ENCODE data around the gene SDF4. TPM values are rescaled to one million over a fixed set of nuclear protein-coding genes. Genes with fewer than 3 reads are reported as not detected.
"Not testable (repeated sequence)": the region's sequence is repeated elsewhere in the genome, so short reads cannot be mapped to it uniquely, and the experiment has no call there.

The SDF4 gene
- total RNA-seq, 3 donors from 2014 or later, result 58.0 to 111 (median 79.3) TPM

DNA sequence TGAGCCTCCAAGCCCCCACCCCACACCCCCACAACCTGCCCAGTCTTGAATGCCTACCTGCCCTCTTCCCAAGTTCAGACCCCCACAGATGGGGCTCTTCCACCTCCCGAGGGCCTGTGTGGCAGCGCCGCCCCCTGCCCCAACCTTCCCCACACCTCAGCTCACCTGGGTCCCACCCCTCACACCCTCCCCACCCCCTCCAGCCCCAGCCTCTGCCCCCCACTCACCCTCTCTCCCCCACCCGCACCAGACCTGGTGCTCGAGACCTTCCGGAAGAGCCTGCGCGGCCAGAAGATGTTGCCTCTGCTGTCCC, 34.7 kb downstream of the SDF4 start:
- H3K27me3 ChIP-seq, result no peaks in the 10 kb centered on the region
- intact Hi-C loops (cut with DNase I; ENCODE audit: low total_unique reads), result no loop called here
- no peaks in the 10 kb centered on the region for H3K36me3 ChIP-seq
- no peaks in the 10 kb centered on the region for H3K4me1 ChIP-seq
- DNase-seq (ENCODE audit: low spot score in 2 of 2), result no peak
- peaks cover 0 to 4% of the 10 kb centered on the region in 2 donors for H3K9me3 ChIP-seq
- TF ChIP-seq POLR2AphosphoS5 (IDR thresholded peaks at IDR 0.05), result no peak
- H3K4me3 ChIP-seq, result no peak overlapping the region
- no peak overlapping the region for H3K27ac ChIP-seq

DNA sequence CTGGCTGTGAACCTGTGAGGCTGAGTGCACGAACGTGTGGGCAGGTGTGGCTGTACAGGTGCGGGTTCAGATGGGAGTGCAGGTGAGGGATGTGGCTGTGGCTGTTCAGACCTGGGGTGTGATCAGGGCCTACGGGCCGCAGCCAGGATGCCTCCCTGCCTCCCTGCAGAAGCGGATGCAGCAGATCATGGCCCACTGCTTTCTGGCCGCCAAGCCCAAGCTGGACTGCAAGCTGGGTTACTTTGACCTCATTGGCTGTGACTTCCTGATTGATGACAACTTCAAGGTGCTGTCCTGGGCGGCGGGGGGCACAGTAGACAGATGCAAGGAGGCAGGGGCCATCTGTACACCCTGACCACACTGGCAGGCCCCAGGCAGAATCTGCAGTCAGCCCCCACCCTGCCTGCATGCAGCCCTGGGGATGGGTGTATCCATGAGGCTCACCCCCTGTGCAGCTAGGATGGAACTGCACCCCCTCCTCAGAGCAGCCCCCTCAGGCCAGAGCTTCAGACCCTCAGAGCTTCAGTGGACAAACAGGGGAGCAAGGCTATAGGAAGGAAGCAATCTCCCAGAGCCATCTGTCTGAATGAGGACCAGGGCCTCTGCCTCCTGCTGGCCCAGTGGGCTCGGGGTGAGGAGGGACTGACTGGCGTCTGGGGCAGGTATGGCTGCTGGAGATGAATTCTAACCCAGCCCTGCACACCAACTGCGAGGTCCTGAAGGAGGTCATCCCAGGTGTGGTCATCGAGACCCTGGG, 35.2 kb downstream of the SDF4 start:
- H3K9me3 ChIP-seq, result peaks cover 0 to 4% of the 10 kb centered on the region in 2 donors
- H3K4me1 ChIP-seq, result no peaks in the 10 kb centered on the region
- H3K4me3 ChIP-seq, result no peak overlapping the region
- no peaks in the 10 kb centered on the region for H3K27me3 ChIP-seq
- no peaks in the 10 kb centered on the region for H3K36me3 ChIP-seq
- intact Hi-C loops (cut with DNase I; ENCODE audit: low total_unique reads), result no loop called here
- no peak for TF ChIP-seq CTCF (IDR thresholded peaks at IDR 0.05)
- TF ChIP-seq POLR2A (IDR thresholded peaks at IDR 0.05), result no peak
- TF ChIP-seq POLR2AphosphoS5 (IDR thresholded peaks at IDR 0.05), result no peak
- no peak overlapping the region for H3K27ac ChIP-seq
- DNase-seq (ENCODE audit: low spot score in 2 of 2), result no peak

DNA sequence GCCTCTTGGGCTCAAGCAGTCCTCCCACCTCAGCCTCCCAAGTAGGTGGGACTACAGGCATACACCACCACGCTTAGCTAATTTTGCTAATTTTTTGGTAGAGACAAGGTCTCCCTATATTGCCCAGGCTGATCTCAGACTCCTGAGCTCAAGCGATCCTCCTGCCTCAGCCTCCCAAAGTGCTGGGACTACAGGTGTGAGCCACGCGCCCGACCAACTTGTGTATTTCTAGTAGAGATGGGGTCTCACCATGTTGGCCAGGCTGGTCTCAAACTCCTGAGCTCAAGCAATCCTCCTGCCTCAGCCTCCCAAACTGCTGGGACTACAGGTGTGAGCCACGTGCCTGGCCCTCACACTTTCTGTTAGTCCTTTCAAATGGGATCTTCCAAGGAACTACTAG, 36.1 kb downstream of the SDF4 start:
- H3K36me3 ChIP-seq; intact Hi-C loops (cut with DNase I; ENCODE audit: low total_unique reads); H3K4me3 ChIP-seq; H3K9me3 ChIP-seq; DNase-seq (ENCODE audit: low spot score in 2 of 2); H3K27ac ChIP-seq; H3K4me1 ChIP-seq; H3K27me3 ChIP-seq: not testable (repeated sequence)

GRCh38 chr1:1194723-1195122, 37.1 kb downstream of the SDF4 start:
- intact Hi-C loops (cut with DNase I; ENCODE audit: low total_unique reads), result no loop called here
- Histone ChIP-seq H3K27ac (no peak overlapping the region), H3K27me3 (no peaks in the 10 kb centered on the region), H3K9me3 (peaks cover 0 to 4% of the 10 kb centered on the region in 2 donors), H3K4me3 (no peak overlapping the region), H3K36me3 (no peaks in the 10 kb centered on the region), H3K4me1 (no peaks in the 10 kb centered on the region)
- DNase-seq (ENCODE audit: low spot score in 2 of 2), result no peak
- TF ChIP-seq CTCF (IDR thresholded peaks at IDR 0.05), result no peak

GRCh38 chr1:1191734-1192133, 40.1 kb downstream of the SDF4 start:
- DNase-seq (ENCODE audit: low spot score in 2 of 2), result no peak
- peaks cover 0 to 4% of the 10 kb centered on the region in 2 donors for H3K9me3 ChIP-seq
- no peaks in the 10 kb centered on the region for H3K27me3 ChIP-seq
- H3K27ac ChIP-seq, result no peak overlapping the region
- intact Hi-C loops (cut with DNase I; ENCODE audit: low total_unique reads), result no loop called here
- no peaks in the 10 kb centered on the region for H3K4me1 ChIP-seq
- no peak overlapping the region for H3K4me3 ChIP-seq
- TF ChIP-seq CTCF (IDR thresholded peaks at IDR 0.05) (no peak), POLR2AphosphoS5 (IDR thresholded peaks at IDR 0.05) (no peak), POLR2A (IDR thresholded peaks at IDR 0.05) (no peak)
- no peaks in the 10 kb centered on the region for H3K36me3 ChIP-seq

- no peak for DNase-seq (ENCODE audit: low spot score in 2 of 2)
- Histone ChIP-seq H3K4me1 (no peaks in the 10 kb centered on the region), H3K27me3 (no peaks in the 10 kb centered on the region), H3K36me3 (no peaks in the 10 kb centered on the region), H3K9me3 (no peaks in the 10 kb centered on the region), H3K4me3 (no peak overlapping the region), H3K27ac (no peak overlapping the region)
- intact Hi-C loops (cut with DNase I; ENCODE audit: low total_unique reads), result no loop called here
- TF ChIP-seq POLR2AphosphoS5 (IDR thresholded peaks at IDR 0.05) (no peak), CTCF (IDR thresholded peaks at IDR 0.05) (no peak)
Measured at GRCh38 chr1:1189111-1189510, 42.7 kb downstream of the SDF4 start.
